ENCODE measurements around the gene MST1. TPM values are rescaled to one million over a fixed set of nuclear protein-coding genes. Genes with fewer than 3 reads are reported as not detected.

Gene MST1
- polyA plus RNA-seq, 2 donors: 11.2 to 30.0 TPM

DNA sequence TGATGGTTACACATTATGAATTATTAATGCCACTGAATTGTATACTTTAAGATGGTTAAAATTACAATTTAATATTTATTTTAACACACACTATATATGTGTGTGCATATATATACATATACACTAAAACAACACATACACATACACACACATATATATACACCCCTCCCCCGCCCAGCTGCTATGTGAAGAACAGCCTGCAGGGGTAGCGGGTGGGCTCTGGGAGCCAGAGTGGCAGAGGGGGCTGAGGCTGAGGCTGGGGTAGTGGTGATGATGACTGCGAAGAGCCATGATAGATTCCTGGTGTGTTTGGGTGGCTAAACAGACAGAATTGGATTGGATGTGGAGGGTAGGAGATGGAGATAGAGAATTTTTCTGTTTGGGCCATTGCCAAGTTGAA is 54.5 kb downstream of the MST1 start:
- Histone ChIP-seq H3K9me3 (ENCODE audit: control insufficient read depth in 2 of 2, insufficient read depth in 1 of 2, low read depth in 1 of 2, low read length in 1 of 2) (peaks cover 0 to 2% of the 10 kb centered on the region in 2 donors), H3K27me3 (ENCODE audit: control insufficient read depth in 1 of 2, insufficient read depth in 2 of 2, low read length in 2 of 2) (no peaks in the 10 kb centered on the region), H3K27ac (ENCODE audit: low read depth in 2 of 2, low read length in 1 of 2) (no peak overlapping the region), H3K4me3 (ENCODE audit: low read depth in 1 of 2, low read length in 2 of 2) (no peak overlapping the region), H3K36me3 (ENCODE audit: control insufficient read depth in 2 of 2, insufficient read depth in 2 of 2, low read length in 1 of 2) (no peaks in the 10 kb centered on the region), H3K4me1 (ENCODE audit: control insufficient read depth in 2 of 2, insufficient read depth in 2 of 2, low read length in 1 of 2) (peaks cover 0 to 3% of the 10 kb centered on the region in 2 donors)
- 81 to 83% methylated on average over 3 of the region's 3 CpGs for WGBS, 2 donors

Other genes starting within 250 kb of the MST1 start
- 10 to 100 TPM in 1 of 2 donors, 1 to 10 TPM in 1; 8.6 to 18.8 TPM for gene DAG1, start 219.2 kb downstream of the MST1 start, polyA plus RNA-seq
- gene BSN, start 135.0 kb downstream of the MST1 start, polyA plus RNA-seq: under 1 TPM; 0.01 to 0.08 TPM
- 10 to 100 TPM; 21.0 to 53.0 TPM for gene APEH, start 15.1 kb downstream of the MST1 start, polyA plus RNA-seq
- gene RNF123, start 83 bp upstream of the MST1 start, polyA plus RNA-seq: 10 to 100 TPM; 14.7 to 16.9 TPM
- 1 to 10 TPM in 1 of 2 donors, under 1 TPM in 1; 1.00 to 1.4 TPM for gene AMIGO3, start 30.2 kb upstream of the MST1 start, polyA plus RNA-seq
- gene GMPPB, start 34.5 kb upstream of the MST1 start, polyA plus RNA-seq: 10 to 100 TPM; 17.7 to 32.1 TPM
- 10 to 100 TPM; 11.5 to 14.1 TPM for gene IP6K1, start 97.1 kb upstream of the MST1 start, polyA plus RNA-seq
- gene CDHR4, start 110.4 kb upstream of the MST1 start, polyA plus RNA-seq: under 1 TPM in 1 of 2 donors, not detected in 1; 0.04 TPM
- gene INKA1, start 113.8 kb upstream of the MST1 start, polyA plus RNA-seq: 10 to 100 TPM; 26.3 to 28.4 TPM
- gene UBA7, start 124.5 kb upstream of the MST1 start, polyA plus RNA-seq: 10 to 100 TPM; 24.1 to 54.3 TPM
- 1 to 10 TPM; 4.1 to 4.3 TPM for gene TRAIP, start 167.1 kb upstream of the MST1 start, polyA plus RNA-seq
- under 1 TPM in 1 of 2 donors, not detected in 1; 0.01 TPM for gene CAMKV, start 180.4 kb upstream of the MST1 start, polyA plus RNA-seq
- 10 to 100 TPM; 23.6 to 53.4 TPM for gene MST1R, start 214.4 kb upstream of the MST1 start, polyA plus RNA-seq
- gene MON1A, start 240.3 kb upstream of the MST1 start, polyA plus RNA-seq: 10 to 100 TPM in 1 of 2 donors, 1 to 10 TPM in 1; 7.0 to 10.2 TPM

Measured in esophagus (tissue), 2 donors.